Neural cell (in vitro differentiated cells): ENCODE results near the gene MAP1LC3A. TPM values are rescaled to one million over a fixed set of nuclear protein-coding genes. Genes with fewer than 3 reads are reported as not detected.

Experiments
- H2AFZ ChIP-seq: fragments of 200-600, 300-800 bp; sonication (generic), shearing (Covaris generic); 2 replicates; pipeline ENCODE4 v1.6.0; 2014; ENCODE audit warnings: low read depth, mild to moderate bottlenecking, antibody characterized with exemption, low read length, moderate library complexity
- H3F3A ChIP-seq: fragments of 200-600 bp; shearing (Covaris generic); 2 replicates; pipeline ENCODE4 v1.6.1; 2016; ENCODE audit warnings: mild to moderate bottlenecking, moderate library complexity, mixed read lengths, antibody characterized with exemption, low read length; ENCODE audit not compliant: insufficient read depth, poor library complexity, severe bottlenecking
- H3K27ac ChIP-seq: fragments of 200-600, 300-800 bp; sonication (generic), shearing (Covaris generic); 2 replicates; pipeline ENCODE4 v1.5.1; 2014; ENCODE audit warnings: mild to moderate bottlenecking, low read length, moderate library complexity
- H3K27me3 ChIP-seq: fragments of 300-800, 200-600 bp; sonication (generic), shearing (Covaris generic); 2 replicates; pipeline ENCODE4 v1.6.0; 2014; ENCODE audit warnings: mild to moderate bottlenecking, low read depth, low read length, moderate library complexity; ENCODE audit not compliant: insufficient read depth
- H3K36me3 ChIP-seq: fragments of 300-800, 200-600 bp; sonication (generic), shearing (Covaris generic); 2 replicates; pipeline ENCODE4 v1.5.1; 2014; ENCODE audit warnings: mild to moderate bottlenecking, antibody characterized with exemption, low read length, moderate library complexity; ENCODE audit not compliant: insufficient read depth
- H3K4me2 ChIP-seq: fragments of 300-800, 200-600 bp; sonication (generic), shearing (Covaris generic); 2 replicates; pipeline ENCODE4 v1.6.0; 2014; ENCODE audit warnings: mild to moderate bottlenecking, low read length
- H3K4me3 ChIP-seq: fragments of 300-800, 200-600 bp; sonication (generic), shearing (Covaris generic); 2 replicates; pipeline ENCODE4 v1.5.1; 2014; ENCODE audit warnings: mild to moderate bottlenecking, low read length, moderate library complexity
- H3K79me2 ChIP-seq: fragments of 200-600 bp; shearing (Covaris generic); replicated peaks from 2 replicates; pipeline ENCODE4 v1.6.0; 2014; ENCODE audit warnings: mild to moderate bottlenecking, low read length, moderate library complexity; ENCODE audit not compliant: insufficient read depth
- H3K9ac ChIP-seq: fragments of 300-800, 200-600 bp; sonication (generic), shearing (Covaris generic); 2 replicates; pipeline ENCODE4 v1.6.1; 2016; ENCODE audit warnings: mild to moderate bottlenecking, low read length, mixed read lengths
- H3K9me2 ChIP-seq: fragments of 200-600 bp; shearing (Covaris generic); 2 replicates; pipeline ENCODE4 v1.6.1; 2016; ENCODE audit warnings: mild to moderate bottlenecking, low read length, mixed read lengths; ENCODE audit not compliant: insufficient read depth
- H3K9me3 ChIP-seq: fragments of 200-600, 300-800 bp; sonication (generic), shearing (Covaris generic); 2 replicates; pipeline ENCODE4 v1.6.1; 2016; ENCODE audit warnings: mild to moderate bottlenecking, mixed run types, low read length, moderate library complexity, mixed read lengths
- H4K20me1 ChIP-seq: fragments of 200-600 bp; shearing (Covaris generic); 2 replicates; pipeline ENCODE4 v1.6.1; 2016; ENCODE audit warnings: mild to moderate bottlenecking, mixed run types; ENCODE audit not compliant: insufficient read depth
- EP300 ChIP-seq: fragments of 450-650 bp; conservative IDR thresholded peaks from 2 replicates; pipeline ENCODE4 v1.6.1; 2014; ENCODE audit warnings: antibody characterized with exemption, mild to moderate bottlenecking, moderate library complexity; ENCODE audit not compliant: poor library complexity, severe bottlenecking
- EZH2 ChIP-seq: fragments of 200-600, 300-800 bp; shearing (Covaris generic), sonication (generic); IDR thresholded peaks from 2 replicates; pipeline ENCODE4 v1.6.1; 2014; ENCODE audit warnings: antibody characterized with exemption, low read length, borderline replicate concordance, mild to moderate bottlenecking; ENCODE audit not compliant: insufficient read depth, poor library complexity, severe bottlenecking
- MXI1 ChIP-seq: fragments of 450-650 bp; conservative IDR thresholded peaks from 2 replicates; pipeline ENCODE4 v1.6.1; 2014; ENCODE audit warnings: antibody characterized with exemption, mild to moderate bottlenecking; ENCODE audit not compliant: poor library complexity, severe bottlenecking
- POLR2AphosphoS5 ChIP-seq: IDR thresholded peaks from 2 replicates; pipeline ENCODE4 v1.6.1; 2012
- RAD21 ChIP-seq: fragments of 450-650 bp; conservative IDR thresholded peaks from 2 replicates; pipeline ENCODE4 v1.6.1; 2014; ENCODE audit warnings: antibody characterized with exemption, mild to moderate bottlenecking, moderate library complexity
- SMC3 ChIP-seq: fragments of 450-650 bp; conservative IDR thresholded peaks from 2 replicates; pipeline ENCODE4 v1.6.1; 2014; ENCODE audit warnings: antibody characterized with exemption, mild to moderate bottlenecking, moderate library complexity; ENCODE audit not compliant: poor library complexity
- TAF1 ChIP-seq: IDR thresholded peaks from 2 replicates; pipeline ENCODE4 v1.6.1; 2012; ENCODE audit warnings: low read depth
- polyA plus RNA-seq: library from polyadenylated mRNA; depleted of rRNA; stranded (reverse); fragments of >200 nt; gene quantifications from 2 replicates; pipeline ENCODE4 v1.2.3, GENCODE V29; 2014
- TF ChIP-seq, protein P1 (sequence below): fragments of 450-650 bp; IDR thresholded peaks from 2 replicates; pipeline ENCODE4 v1.5.1; 2014; ENCODE audit warnings: antibody characterized with exemption, mild to moderate bottlenecking, moderate library complexity; ENCODE audit not compliant: poor library complexity, severe bottlenecking
- TF ChIP-seq, protein P2 (sequence below): IDR thresholded peaks from 2 replicates; pipeline ENCODE4 v1.6.1; 2012; ENCODE audit warnings: borderline replicate concordance

Gene MAP1LC3A
- polyA plus RNA-seq, 1 donor from 2014 or later = 56.2 TPM

DNA sequence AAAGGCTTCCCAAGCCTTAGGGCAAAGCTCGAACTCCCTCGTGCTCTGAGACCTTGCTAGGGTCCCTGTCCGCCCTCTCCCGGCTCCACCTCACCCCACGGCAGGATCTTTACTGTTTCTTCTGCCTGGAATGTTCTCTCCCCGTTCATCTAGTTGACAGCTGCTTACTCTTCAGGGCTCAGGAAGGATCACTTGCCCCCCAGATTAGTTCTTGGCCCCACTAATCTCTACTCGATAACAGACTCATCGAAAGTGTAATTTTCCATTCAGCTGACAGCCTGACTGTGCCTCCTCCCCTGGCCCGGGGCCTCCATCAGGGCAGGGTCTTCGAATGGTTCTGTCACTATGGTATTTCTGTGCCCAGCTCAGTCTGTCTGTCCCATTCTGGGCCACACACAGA is 3.1 kb downstream of the MAP1LC3A start:
- Histone ChIP-seq H3K79me2 (no peaks in the 10 kb centered on the region), H2AFZ (no peak overlapping the region), H3K4me2 (no peak overlapping the region), H3K36me3 (no peaks in the 10 kb centered on the region), H3K4me3 (no peak overlapping the region), H4K20me1 (no peaks in the 10 kb centered on the region), H3K27ac (no peak overlapping the region), H3K9me2 (no peaks in the 10 kb centered on the region), H3K9me3 (no peaks in the 10 kb centered on the region), H3K9ac (no peak overlapping the region), H3K27me3 (no peaks in the 10 kb centered on the region), H3F3A (no peaks in the 10 kb centered on the region)
- TF ChIP-seq SMC3 (no peak), EZH2 (no peak), POLR2AphosphoS5 (no peak), EP300 (no peak), MXI1 (no peak), RAD21 (no peak), TAF1 (no peak)
- TF ChIP-seq, protein P1, sequence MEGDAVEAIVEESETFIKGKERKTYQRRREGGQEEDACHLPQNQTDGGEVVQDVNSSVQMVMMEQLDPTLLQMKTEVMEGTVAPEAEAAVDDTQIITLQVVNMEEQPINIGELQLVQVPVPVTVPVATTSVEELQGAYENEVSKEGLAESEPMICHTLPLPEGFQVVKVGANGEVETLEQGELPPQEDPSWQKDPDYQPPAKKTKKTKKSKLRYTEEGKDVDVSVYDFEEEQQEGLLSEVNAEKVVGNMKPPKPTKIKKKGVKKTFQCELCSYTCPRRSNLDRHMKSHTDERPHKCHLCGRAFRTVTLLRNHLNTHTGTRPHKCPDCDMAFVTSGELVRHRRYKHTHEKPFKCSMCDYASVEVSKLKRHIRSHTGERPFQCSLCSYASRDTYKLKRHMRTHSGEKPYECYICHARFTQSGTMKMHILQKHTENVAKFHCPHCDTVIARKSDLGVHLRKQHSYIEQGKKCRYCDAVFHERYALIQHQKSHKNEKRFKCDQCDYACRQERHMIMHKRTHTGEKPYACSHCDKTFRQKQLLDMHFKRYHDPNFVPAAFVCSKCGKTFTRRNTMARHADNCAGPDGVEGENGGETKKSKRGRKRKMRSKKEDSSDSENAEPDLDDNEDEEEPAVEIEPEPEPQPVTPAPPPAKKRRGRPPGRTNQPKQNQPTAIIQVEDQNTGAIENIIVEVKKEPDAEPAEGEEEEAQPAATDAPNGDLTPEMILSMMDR = no peak
- TF ChIP-seq, protein P2, sequence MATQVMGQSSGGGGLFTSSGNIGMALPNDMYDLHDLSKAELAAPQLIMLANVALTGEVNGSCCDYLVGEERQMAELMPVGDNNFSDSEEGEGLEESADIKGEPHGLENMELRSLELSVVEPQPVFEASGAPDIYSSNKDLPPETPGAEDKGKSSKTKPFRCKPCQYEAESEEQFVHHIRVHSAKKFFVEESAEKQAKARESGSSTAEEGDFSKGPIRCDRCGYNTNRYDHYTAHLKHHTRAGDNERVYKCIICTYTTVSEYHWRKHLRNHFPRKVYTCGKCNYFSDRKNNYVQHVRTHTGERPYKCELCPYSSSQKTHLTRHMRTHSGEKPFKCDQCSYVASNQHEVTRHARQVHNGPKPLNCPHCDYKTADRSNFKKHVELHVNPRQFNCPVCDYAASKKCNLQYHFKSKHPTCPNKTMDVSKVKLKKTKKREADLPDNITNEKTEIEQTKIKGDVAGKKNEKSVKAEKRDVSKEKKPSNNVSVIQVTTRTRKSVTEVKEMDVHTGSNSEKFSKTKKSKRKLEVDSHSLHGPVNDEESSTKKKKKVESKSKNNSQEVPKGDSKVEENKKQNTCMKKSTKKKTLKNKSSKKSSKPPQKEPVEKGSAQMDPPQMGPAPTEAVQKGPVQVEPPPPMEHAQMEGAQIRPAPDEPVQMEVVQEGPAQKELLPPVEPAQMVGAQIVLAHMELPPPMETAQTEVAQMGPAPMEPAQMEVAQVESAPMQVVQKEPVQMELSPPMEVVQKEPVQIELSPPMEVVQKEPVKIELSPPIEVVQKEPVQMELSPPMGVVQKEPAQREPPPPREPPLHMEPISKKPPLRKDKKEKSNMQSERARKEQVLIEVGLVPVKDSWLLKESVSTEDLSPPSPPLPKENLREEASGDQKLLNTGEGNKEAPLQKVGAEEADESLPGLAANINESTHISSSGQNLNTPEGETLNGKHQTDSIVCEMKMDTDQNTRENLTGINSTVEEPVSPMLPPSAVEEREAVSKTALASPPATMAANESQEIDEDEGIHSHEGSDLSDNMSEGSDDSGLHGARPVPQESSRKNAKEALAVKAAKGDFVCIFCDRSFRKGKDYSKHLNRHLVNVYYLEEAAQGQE = no peak

GRCh38 chr20:34562641-34563040 is 4.1 kb downstream of the MAP1LC3A start:
- no peak overlapping the region for H3K27ac ChIP-seq
- TF ChIP-seq MXI1 (no peak), EZH2 (no peak), EP300 (no peak)
- TF ChIP-seq, protein P2 = no peak
- no peak overlapping the region for H2AFZ ChIP-seq
- H3K79me2 ChIP-seq = no peaks in the 10 kb centered on the region
- no peak overlapping the region for H3K4me3 ChIP-seq
- H3K4me2 ChIP-seq = no peak overlapping the region
- no peaks in the 10 kb centered on the region for H3K9me3 ChIP-seq
- H3K27me3 ChIP-seq = no peaks in the 10 kb centered on the region
- H4K20me1 ChIP-seq = no peaks in the 10 kb centered on the region
- no peak overlapping the region for H3K9ac ChIP-seq
- no peaks in the 10 kb centered on the region for H3K36me3 ChIP-seq
- no peaks in the 10 kb centered on the region for H3F3A ChIP-seq
- no peaks in the 10 kb centered on the region for H3K9me2 ChIP-seq
